Measurements from ENCODE around the gene BICRA.

GRCh38 chr19:47707135-47707925 is 98.4 kb downstream of the BICRA start:
- TF ChIP-seq CTCF (conservative IDR thresholded peaks at IDR 0.05) (peak; percentile 93), EZH2 (IDR thresholded peaks at IDR 0.05; ENCODE audit: low read depth) (no peak)
